ENCODE data around the gene RGPD6.
"Not testable (repeated sequence)": the region's sequence is repeated elsewhere in the genome, so short reads cannot be mapped to it uniquely, and the experiment has no call there.

Gene RGPD6

DNA sequence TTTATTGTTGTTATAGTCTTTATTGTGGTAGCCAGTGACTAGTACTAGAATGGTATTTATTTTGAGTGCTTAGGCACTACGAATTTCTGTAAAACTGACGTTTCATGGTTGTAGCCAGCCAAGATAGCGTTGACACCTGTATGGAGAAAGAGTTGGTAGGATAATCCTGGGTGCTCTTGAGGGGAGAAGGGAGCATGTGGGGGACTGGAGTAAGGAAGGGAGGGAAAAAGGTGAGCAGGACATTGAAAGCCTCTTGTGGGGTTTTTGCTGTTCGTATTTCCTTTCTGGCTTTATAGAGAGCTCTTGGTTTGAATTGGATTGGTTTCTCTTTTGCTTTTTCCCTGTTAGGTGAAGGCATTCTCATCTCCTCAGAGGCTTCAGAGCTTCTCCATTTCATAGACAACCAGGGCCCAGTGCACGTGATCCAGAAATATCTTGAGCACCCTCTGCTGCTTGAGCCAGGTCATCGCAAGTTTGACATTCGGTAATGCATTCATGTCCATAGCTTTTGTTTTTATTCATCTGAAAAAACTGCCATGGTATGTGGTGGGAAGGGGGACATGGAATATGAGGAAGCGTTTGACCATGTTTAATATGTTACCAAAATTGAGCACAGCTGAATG, 77.2 kb downstream of the RGPD6 start:
- H3K27ac Mint-ChIP-seq; H3K9me3 Mint-ChIP-seq; H3K36me3 Mint-ChIP-seq (ENCODE audit: low read depth); H3K4me1 Mint-ChIP-seq (ENCODE audit: low read depth); H3K27me3 Mint-ChIP-seq; H3K4me3 Mint-ChIP-seq: not testable (repeated sequence)

DNA sequence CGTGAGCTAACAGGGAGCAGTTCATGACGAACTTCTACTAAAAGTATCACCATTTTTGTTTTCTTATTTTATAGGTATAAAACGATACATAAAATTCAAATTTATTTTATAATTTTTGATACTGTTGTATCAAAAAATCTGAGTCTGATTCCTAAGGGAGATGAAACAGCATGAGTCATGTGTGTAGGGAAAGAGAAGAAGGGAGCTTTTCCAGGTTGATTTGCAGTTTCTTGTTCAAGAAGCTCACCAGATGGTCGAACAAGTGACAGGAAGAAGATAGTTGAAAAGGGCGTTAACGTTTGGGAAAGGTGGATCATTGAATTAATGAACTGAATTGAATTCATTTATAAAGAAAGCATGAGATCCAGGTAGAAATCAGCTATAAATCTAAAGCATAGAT, 81.0 kb downstream of the RGPD6 start:
- H3K27ac Mint-ChIP-seq, H3K4me3 Mint-ChIP-seq: not testable (repeated sequence)

GRCh38 chr2:110494488-110494887, 82.5 kb downstream of the RGPD6 start:
- H3K4me1 Mint-ChIP-seq (ENCODE audit: low read depth); H3K9me3 Mint-ChIP-seq; H3K4me3 Mint-ChIP-seq; H3K27me3 Mint-ChIP-seq; H3K27ac Mint-ChIP-seq; H3K36me3 Mint-ChIP-seq (ENCODE audit: low read depth): not testable (repeated sequence)

More for the DNA sequence above, 81.0 kb downstream of the RGPD6 start:
- H3K9me3 Mint-ChIP-seq; H3K36me3 Mint-ChIP-seq (ENCODE audit: low read depth); H3K27me3 Mint-ChIP-seq; H3K4me1 Mint-ChIP-seq (ENCODE audit: low read depth): not testable (repeated sequence)

DNA sequence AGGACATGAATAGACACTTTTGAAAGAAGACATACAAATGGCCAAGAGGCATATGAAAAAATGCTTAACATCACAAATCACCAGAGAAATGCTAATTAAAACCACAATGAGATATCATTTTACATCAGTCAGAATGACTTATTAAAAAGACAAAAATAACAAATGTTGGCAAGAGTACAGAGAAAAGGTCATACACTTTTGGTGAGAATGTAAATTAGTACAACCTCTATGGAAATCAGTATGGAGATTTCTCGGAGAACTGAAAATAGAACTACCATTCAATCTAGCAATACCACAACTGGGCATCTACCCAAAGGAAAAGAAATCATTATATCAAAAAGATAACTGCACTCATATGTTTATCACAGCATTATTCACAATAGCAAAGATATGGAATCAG, 88.0 kb downstream of the RGPD6 start:
- H3K9me3 Mint-ChIP-seq; H3K4me3 Mint-ChIP-seq; H3K36me3 Mint-ChIP-seq (ENCODE audit: low read depth); H3K27me3 Mint-ChIP-seq; H3K27ac Mint-ChIP-seq; H3K4me1 Mint-ChIP-seq (ENCODE audit: low read depth): not testable (repeated sequence)

- not testable (repeated sequence) for H3K27me3 Mint-ChIP-seq
Measured at GRCh38 chr2:110482697-110483096, 94.3 kb downstream of the RGPD6 start.

GRCh38 chr2:110481200-110481599, 95.8 kb downstream of the RGPD6 start:
- not testable (repeated sequence) for H3K27me3 Mint-ChIP-seq; H3K4me1 Mint-ChIP-seq (ENCODE audit: low read depth); H3K4me3 Mint-ChIP-seq; H3K9me3 Mint-ChIP-seq; H3K36me3 Mint-ChIP-seq (ENCODE audit: low read depth); H3K27ac Mint-ChIP-seq

More at GRCh38 chr2:110482697-110483096, 94.3 kb downstream of the RGPD6 start:
- not testable (repeated sequence) for H3K9me3 Mint-ChIP-seq; H3K36me3 Mint-ChIP-seq (ENCODE audit: low read depth); H3K27ac Mint-ChIP-seq; H3K4me1 Mint-ChIP-seq (ENCODE audit: low read depth); H3K4me3 Mint-ChIP-seq

DNA sequence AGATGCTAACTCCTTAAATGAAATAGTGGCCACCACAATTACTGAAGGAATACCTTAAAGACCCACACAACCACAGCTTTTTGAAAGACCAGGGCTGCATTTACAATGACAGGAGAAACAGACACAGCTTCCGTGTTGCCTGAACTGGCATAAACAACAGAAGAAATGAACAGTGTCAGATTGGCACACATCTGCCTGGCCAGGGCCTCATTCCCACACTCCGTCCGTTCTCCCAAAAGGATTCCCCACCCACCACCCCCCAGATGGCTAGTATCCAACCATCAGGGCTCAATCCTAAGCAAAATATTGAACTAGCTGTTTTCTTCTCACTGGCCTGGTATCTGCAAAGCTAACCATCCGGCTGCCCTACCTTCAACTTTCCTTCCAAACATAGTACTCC, 96.9 kb downstream of the RGPD6 start:
- H3K4me3 Mint-ChIP-seq; H3K27me3 Mint-ChIP-seq; H3K4me1 Mint-ChIP-seq (ENCODE audit: low read depth); H3K36me3 Mint-ChIP-seq (ENCODE audit: low read depth); H3K27ac Mint-ChIP-seq; H3K9me3 Mint-ChIP-seq: not testable (repeated sequence)

GRCh38 chr2:110477370-110477769, 99.7 kb downstream of the RGPD6 start:
- H3K9me3 Mint-ChIP-seq; H3K27ac Mint-ChIP-seq; H3K4me1 Mint-ChIP-seq (ENCODE audit: low read depth); H3K4me3 Mint-ChIP-seq; H3K27me3 Mint-ChIP-seq; H3K36me3 Mint-ChIP-seq (ENCODE audit: low read depth): not testable (repeated sequence)

GRCh38 chr2:110476952-110477351, 100.1 kb downstream of the RGPD6 start:
- H3K4me3 Mint-ChIP-seq; H3K27ac Mint-ChIP-seq; H3K4me1 Mint-ChIP-seq (ENCODE audit: low read depth); H3K27me3 Mint-ChIP-seq; H3K9me3 Mint-ChIP-seq; H3K36me3 Mint-ChIP-seq (ENCODE audit: low read depth): not testable (repeated sequence)

- not testable (repeated sequence) for H3K4me3 Mint-ChIP-seq, H3K27me3 Mint-ChIP-seq, H3K9me3 Mint-ChIP-seq
Measured at GRCh38 chr2:110475627-110476359, 101.2 kb downstream of the RGPD6 start.

DNA sequence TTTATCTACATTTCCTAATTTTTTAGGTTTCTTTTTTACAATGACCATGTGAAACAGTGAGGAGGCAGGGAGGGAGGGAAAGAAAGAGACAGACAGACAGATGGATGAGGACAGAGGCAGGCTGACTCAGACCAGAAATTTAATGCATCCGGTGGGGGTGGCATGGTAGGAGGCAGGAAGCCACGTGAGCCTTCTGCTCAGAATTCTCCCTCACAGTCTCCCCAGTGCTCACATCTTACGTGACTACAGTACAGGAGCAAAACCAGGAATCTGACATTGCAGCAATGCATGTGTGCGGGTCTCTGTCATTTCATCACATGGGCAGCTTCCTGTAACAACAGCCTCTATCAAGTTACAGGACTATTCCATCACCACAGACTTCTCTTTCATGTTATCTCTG, 102.1 kb downstream of the RGPD6 start:
- H3K4me3 Mint-ChIP-seq; H3K27me3 Mint-ChIP-seq; H3K27ac Mint-ChIP-seq; H3K4me1 Mint-ChIP-seq (ENCODE audit: low read depth); H3K9me3 Mint-ChIP-seq; H3K36me3 Mint-ChIP-seq (ENCODE audit: low read depth): not testable (repeated sequence)

More at GRCh38 chr2:110475627-110476359, 101.2 kb downstream of the RGPD6 start:
- not testable (repeated sequence) for H3K27ac Mint-ChIP-seq; H3K4me1 Mint-ChIP-seq (ENCODE audit: low read depth); H3K36me3 Mint-ChIP-seq (ENCODE audit: low read depth)

DNA sequence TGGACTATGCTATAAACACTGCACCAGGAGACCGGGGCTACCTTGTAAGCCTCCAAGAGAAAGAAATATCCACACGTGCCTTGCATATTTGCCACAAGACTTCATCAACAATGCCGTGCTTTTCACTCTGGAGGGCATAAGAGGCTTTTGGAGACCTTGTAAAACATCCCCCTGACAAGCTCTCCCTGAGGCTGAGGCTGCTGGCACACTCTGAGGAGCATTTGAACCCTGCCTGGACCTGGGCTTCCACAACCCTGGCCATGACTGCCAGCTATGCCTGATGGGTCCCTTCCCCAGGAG, 104.0 kb downstream of the RGPD6 start:
- not testable (repeated sequence) for H3K36me3 Mint-ChIP-seq (ENCODE audit: low read depth); H3K4me3 Mint-ChIP-seq; H3K27me3 Mint-ChIP-seq; H3K4me1 Mint-ChIP-seq (ENCODE audit: low read depth); H3K9me3 Mint-ChIP-seq; H3K27ac Mint-ChIP-seq

DNA sequence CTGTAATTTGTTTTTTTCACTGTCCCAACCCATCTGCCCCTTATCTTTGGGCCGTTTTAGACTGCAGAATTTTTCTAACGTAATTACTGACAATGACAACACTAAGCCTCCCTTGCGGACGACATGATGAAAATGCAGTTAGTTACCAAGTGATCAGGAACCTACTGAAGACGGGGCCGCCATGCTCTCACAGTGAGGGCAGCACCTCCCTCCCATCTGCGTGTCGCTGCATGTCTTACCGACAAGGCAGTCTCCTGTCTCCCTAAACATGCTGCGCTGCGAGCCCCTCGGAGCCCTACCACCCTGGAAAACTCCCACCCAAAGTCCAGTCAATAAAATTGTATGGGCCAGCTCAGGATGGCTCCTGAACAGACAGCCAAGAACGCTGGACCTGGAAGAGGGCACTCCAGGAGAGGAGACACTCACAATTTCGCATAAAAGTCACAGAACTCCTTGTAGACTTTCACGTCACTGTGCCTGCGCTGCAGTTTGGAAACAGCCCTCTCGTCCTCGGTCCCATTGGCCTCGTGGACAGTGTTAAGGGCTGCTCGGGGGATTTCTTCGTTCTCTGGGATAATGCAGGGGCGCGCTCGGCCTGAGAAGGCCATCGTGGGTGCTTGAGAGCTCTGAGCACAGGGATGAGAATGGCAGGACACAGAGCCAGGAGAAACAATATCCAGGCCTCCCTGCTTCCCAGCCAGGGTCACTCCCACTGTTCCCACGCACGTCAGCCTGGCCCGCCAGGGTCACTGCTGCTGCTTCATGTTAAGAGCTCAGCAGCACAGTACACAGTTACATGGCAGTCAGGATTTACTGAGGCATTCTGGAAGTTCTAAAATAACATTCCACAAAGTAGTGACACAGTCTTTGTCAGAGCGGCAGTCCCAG, 104.6 kb downstream of the RGPD6 start, which contains the start of gene LIMS4:
Gene LIMS4, minus strand, starts transcription at position 646 of the 888 bp plus-strand sequence. Its CDS starts 38 bp downstream, at position 608.
- not testable (repeated sequence) for H3K27ac Mint-ChIP-seq; H3K27me3 Mint-ChIP-seq; H3K4me3 Mint-ChIP-seq; H3K4me1 Mint-ChIP-seq (ENCODE audit: low read depth); H3K36me3 Mint-ChIP-seq (ENCODE audit: low read depth); H3K9me3 Mint-ChIP-seq

- H3K27ac Mint-ChIP-seq: not testable (repeated sequence)
Measured at GRCh38 chr2:110468921-110469320, 108.1 kb downstream of the RGPD6 start.

GRCh38 chr2:110465312-110465711, 111.7 kb downstream of the RGPD6 start:
- H3K36me3 Mint-ChIP-seq (ENCODE audit: low read depth); H3K9me3 Mint-ChIP-seq; H3K27me3 Mint-ChIP-seq; H3K27ac Mint-ChIP-seq; H3K4me1 Mint-ChIP-seq (ENCODE audit: low read depth); H3K4me3 Mint-ChIP-seq: not testable (repeated sequence)

More at GRCh38 chr2:110468921-110469320, 108.1 kb downstream of the RGPD6 start:
- not testable (repeated sequence) for H3K36me3 Mint-ChIP-seq (ENCODE audit: low read depth); H3K27me3 Mint-ChIP-seq; H3K4me1 Mint-ChIP-seq (ENCODE audit: low read depth); H3K4me3 Mint-ChIP-seq; H3K9me3 Mint-ChIP-seq

All from stimulated activated naive CD8-positive, alpha-beta T cell treated with anti-CD3 and anti-CD28 coated beads, Interleukin-15, Interleukin-2, amounts not matched to agents 100 ng/mL and 50 ng/mL, for 24 hours (primary cell).